NCI-H2196 (cell line): ENCODE results near the gene FANCI.

Source experiments
- DNase-seq: peaks from one replicate; lab custom pipeline; 2025; ENCODE audit not compliant: unreplicated experiment; lab: John Stamatoyannopoulos, UW

Gene FANCI

DNA sequence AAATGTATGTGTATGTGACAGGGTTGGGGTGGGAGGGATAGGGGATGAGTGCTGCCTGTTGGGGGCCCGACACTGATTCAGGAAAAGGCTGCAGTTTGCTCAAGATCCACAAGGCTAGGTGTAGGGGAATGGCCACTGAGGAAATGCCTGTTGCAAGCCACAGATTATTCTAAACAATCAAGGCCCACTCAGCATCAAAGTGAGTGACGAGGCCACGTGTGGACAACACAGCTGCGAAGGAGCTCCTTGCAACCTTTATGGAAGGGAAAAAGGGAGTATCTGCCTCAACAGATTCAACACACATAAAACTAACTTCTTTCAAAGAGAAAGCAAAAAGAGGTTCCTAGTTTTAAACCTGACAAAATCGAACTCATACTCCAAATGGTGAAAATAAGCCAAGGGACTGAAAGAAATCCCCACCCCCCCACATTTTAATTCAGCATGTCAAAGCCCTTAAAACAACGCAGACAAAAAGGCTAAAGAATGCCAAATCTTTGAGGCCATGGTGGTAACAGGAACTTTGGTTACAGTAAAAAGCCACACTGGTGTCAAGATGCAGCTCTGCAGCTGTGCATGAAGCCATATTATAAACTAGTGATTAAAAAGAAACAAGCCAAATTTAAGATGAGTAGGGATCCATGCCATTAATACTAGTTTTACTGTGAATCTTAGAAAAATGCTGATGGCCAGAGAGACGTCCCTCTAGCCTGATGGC, 87.3 kb downstream of the FANCI start:
- no peak for DNase-seq

DNA sequence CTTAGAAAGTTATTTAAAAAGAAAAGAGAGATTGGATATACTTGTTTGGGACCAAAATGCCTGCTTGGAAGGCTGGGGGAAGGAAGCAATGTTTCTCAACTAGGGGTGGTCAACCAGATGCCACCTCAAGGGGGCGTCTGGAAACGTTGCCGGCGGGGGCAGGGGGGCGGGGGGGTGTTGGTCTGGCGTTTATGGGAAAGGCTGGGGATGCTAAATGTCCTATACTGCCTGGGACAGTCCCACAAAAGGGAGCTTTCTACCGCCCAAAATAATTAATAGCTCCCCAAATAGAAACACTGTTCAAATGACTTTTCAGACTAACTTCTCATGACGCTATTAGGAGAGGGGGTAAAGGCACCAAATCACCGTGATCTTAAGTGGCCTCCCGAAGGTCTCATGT, 88.7 kb downstream of the FANCI start:
- DNase-seq = no peak

DNA sequence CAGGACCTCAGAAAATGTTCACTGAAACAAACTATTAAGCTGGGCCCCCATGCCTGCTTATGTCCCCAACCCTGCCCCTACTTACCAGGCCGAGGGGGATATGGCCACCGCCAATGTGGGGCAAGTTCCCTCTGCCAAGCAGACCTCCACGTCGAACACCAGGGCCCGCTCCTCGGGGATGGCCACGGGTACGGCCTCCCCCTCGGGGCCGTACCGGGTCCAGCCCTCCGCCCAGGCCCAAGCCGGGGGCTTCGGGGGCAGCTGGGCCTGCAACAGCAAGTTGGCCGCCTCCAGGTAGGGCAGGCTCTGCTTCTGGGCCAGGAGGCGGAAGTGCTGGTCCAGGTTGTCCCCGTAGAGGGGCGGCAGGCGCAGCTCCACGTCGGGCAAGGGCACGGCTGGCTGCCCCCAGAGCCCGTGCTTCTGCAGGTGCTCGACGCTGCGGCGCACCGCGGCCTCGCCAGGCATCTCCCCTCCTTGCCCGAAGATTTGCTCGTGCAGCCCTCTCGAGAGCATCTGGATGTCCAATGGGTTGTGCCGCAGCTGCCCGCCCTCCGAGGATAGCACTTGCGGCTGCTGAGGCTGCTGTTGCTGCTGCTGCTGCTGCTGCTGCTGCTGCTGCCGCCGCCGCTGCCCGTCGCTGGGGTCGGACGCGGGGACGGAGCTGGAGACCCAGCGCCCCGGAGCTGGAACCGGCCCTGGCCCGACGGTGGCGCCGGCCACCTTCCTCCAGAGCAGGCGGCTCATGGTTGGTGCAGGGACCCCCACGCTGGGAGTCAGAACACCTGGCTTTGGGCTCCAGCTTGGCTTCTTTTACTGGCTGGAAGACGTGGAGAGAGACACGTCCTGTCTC, 89.5 kb downstream of the FANCI start:
- DNase-seq = no peak

DNA sequence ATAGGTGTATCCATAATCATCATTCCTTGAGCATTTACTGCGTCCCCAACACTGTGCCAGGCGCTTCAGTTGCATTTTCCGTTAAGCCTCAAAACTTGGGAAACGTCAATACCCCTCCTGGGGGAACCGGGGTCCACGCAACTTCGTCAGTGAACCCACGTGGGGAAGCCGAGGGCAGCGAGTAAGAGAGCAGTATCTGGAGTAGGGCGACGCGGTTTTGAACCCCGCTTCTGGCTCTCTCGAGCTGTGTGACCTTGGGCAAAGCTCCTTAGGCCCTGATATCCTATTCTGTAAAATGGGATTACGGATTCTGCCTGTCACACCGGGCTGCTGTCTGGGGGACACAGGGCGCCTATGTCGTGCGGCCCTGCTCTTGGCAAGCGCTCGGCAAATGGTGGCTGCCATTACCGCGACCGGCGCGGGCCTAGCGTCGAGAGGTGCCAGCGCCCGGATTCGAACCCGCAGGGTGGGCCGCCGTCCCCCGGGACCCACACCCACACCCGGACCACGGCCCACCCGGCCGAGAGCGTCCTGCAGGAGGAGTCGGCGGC, 90.3 kb downstream of the FANCI start:
- DNase-seq = no peak

DNA sequence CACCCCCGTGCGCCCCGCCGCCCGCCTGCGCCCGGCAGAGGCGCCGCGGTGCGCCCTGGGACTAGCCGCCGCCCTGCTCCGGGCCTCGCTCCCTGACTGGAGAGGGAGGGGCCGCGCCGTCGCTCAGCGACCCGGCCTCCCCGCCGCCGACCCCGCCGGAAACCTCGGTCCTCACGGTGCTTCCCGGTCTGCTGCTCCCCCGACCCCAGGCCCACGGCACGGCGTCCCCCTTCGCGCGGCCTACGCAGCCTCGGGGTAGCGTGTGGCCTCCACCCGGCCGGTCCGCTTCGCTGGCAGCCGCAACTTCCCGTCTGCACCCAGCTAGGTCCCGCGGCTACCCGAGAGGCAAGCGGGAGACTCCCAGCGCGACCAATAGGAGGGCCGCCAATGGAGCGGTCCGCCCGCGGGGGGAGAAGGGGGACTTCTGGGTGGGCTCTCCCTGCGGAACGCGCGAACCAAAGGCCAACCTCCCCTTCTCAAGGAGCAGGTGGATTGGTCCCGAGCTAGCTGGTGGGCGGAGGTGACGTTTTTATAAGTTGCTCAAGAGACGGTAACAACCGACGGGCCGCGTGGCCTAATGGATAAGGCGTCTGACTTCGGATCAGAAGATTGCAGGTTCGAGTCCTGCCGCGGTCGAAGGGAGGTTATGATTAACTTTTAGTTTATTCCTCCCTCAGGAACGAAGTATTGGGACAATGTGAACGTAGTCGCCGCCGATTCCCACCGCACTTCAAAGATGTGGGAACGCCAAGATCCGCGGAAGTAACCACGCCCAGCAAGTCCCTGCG, 90.9 kb downstream of the FANCI start, which contains the start of gene POLG:
Gene POLG, minus strand, starts transcription at position 315 of the 788 bp plus-strand sequence. CDS start 1,070 bp downstream, outside the sequence.
- peak; percentile 91 for DNase-seq

DNA sequence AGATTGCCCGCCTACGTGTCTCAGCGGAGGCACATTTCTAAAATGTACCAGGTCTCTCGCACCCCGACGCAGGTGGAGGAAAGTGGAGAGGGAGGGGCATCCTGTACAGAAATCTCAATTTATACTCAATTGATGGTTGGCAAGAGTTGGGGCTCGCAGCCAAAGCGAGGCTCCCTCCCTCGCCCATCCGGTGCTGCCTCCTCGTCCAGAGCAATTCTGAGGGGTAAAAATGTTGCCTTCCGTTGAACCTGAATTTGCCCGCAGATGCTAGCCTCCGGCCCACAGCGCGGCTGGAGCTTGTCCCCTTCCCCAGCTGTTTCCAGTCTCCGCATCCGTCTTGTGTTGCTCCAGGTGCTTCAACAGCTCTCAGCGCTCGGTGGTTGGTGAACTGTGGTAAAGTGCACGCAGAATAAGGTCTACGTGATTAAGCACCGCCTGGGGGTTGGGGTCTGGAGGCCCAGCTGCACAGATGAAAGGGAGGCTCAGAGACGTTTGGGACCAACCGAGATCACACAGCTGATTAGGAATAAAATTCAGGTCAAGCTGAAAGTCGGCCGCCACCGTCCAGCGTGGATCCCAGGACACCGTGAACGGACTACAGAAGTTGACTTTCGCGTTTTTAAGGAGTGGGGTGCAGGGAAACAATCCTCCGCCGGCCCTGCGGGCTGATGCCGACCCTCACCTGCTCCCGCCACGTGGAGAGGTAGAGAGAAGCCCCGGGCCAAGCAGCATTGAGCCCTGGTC, 91.7 kb downstream of the FANCI start:
- DNase-seq = no peak

DNA sequence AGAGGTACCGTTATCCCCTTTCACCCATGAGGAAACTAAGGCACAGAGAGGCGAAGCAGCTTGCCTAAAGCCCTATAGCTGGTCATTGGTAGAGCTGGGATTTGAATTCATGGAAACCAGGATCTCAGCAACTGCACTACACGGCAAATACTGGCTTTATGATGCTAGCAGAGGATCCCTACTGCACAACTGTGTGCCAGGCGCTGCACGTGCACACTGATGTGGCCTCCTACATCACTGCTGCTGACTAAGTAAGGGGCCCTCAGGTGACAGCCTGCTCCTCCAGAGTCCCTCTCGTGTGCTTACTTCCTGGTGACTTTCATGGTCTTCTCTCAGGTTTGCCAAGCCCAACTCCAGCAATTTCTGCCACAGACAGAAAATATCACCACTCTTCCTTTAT, 94.3 kb downstream of the FANCI start:
- no peak for DNase-seq

DNA sequence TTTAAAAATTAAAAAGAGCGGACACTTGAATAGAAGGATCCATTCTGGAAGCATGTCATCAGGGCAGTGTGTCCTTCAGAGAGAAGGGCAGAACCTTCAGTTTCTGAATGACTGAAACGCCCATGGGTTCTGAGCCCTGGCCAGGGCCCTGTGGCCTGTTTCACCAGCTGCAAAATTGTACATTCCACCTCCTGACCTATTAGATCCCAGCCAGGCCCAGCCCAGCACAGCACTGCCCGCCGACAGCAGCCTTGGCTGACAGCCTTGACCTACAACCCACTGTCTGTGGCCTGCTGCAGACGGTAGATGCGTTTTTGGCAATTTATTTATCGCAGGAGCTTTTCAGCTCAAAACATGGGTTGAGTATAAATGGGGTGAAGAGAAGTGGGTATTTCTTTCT, 96.8 kb downstream of the FANCI start:
- DNase-seq = no peak

DNA sequence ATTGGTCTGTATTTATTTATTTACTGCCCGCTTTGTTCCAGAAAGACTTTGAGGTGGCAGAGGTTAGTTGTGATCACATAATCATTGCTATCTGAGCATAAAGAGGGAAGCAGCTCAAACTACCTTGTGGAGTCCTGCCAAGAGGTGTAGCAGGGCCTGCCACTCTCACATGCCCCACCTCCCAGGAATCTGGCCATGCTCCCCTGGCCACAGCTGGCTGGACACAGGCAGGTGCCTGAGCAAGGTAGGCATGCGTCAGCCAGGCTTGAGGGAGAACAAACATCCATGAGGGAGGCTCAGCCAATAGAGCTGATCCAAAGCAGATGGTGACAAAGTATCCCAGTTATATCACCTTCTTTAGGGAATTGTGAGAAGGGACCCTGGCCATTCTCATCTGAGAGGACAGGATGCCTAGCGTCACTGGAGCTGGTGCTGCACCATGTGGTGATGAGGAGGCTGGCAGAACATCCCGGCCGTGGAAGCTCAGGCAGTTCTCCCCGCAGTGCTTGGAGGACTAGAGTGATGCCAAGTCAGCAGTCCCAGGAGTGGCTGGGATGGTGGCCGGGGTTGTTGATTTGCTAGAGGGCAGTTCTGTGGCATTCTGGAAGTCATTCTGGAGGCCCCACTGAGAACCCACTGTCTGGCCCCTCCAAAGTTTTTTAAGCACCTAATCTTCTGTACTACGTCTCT, 97.7 kb downstream of the FANCI start:
- peak; percentile 74 for DNase-seq

DNA sequence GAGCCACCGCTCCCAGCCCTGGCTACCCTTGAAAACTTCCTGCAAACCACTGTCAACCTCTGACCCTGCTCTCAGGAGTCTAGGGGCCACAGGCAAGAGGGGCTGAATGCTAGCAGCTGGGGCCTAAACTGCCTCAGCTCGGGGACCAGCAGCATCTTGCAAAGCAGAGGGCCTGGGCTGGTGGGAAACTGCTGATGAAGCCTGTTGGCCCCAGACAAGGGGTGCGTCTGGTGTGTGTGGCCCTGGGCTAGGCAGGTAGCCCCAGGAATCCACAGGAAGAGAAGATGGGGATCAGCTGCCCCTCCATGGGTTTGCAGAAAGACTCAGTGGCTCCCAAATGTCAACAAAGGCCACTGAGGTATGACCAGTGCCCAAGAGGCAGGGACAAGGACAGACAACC, 99.1 kb downstream of the FANCI start:
- no peak for DNase-seq

DNA sequence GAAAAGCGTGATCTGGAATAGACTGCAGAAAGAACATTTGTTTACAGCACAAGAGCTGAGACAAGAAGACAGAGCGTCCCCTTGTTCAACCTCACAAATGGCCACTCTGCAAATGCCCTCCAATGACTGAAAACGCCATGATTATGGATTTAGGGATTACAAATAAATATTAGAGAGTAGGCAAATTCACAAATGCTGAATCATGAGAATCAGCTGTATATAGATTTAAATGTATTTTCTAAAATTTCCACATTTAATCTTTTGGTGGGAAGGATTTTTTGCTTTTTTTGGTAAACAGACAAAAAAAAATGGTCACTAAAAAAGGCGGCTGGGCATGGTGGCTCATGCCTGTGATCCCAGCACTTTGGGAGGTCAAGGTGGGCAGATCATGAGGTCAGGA, 101.5 kb downstream of the FANCI start:
- DNase-seq = no peak

DNA sequence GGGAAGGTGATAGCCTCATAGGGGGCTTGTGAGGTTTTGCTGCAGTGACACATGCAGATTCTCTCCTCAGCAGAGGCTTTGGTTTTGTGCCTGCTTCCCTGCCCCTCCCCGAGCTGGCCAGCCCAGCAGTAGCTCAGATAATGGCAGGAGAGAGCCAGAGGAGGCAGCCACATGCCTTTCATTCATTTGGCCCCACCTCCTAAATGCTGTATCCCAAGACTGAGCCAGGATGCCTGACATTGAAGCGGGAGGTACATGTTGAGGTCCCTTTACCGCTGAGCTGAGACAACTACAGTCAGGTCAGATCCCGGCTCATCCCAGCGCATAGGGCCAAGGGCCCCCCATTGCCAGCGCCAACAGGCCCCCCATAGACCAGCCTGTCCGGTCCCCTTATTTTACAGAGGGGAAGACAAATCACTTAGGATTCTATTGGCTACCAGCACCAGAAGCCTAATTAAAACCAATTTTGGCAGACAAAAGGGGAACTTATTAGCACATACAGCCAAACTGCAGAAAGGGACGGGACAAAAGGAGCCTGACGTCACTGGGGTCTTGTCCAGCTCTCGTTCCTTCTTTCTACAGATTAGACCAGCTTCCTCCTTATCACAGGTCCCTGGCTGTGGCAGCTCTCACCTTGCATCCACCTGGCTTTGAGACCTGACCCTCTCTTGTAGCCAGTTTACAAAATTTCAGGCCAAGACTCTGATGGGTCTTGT, 102.9 kb downstream of the FANCI start:
- no peak for DNase-seq

DNA sequence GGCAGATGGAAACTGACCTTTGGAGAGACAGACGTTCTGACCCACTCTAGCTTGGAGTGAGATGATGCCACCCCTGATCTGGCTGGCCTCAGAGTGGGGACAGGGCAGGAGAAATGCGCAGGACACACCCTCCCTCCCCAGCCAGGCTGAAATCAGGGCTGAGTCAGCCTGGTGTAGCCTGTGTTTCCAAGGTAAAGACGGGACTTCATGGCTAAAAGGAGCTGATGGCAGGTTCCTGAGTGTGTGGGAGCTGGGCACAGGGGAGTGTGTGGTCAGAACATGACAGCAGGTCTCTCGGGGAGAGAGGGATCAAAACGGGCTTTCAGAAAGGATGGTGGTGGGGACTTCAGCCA, 105.4 kb downstream of the FANCI start:
- no peak for DNase-seq

DNA sequence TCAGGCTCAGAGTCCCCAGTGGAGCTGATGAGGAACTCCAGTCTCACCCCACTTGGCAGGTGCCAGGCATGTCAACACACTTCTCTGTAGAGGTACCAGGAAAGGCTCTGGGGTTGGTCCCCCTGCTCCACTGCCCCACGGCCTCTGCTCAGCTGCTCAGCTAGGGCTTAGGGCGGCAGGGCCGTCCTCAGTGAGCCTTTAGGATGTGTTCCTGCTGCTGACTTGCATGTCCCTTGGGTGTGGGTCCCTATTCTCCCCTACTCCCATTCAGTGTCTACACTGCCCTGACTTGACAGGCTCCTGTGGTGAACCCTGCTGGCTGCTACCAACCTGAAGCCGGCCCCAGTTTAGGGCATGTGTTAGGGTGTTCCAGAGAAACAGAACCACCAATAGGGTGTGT, 108.7 kb downstream of the FANCI start:
- no peak for DNase-seq

DNA sequence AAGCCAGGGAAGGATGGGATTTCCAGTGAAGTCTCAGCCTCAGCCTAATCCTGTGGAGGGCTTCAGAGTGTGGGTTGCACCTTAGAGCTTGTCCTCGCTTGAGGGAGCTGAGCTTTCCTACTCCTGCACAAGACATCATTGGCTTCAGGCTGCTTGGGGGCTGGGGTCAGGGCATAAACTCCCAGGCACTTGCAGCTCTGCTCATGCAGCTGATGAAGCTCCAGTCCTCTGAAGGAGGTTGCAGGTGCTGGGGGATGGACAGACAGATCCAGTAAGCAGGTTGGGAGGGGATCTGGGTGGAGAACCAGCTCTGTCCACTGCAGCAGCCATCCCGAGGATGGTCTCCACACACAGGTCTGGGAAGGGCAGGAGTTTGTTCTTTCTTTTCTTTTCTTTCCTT, 110.2 kb downstream of the FANCI start:
- DNase-seq = no peak

DNA sequence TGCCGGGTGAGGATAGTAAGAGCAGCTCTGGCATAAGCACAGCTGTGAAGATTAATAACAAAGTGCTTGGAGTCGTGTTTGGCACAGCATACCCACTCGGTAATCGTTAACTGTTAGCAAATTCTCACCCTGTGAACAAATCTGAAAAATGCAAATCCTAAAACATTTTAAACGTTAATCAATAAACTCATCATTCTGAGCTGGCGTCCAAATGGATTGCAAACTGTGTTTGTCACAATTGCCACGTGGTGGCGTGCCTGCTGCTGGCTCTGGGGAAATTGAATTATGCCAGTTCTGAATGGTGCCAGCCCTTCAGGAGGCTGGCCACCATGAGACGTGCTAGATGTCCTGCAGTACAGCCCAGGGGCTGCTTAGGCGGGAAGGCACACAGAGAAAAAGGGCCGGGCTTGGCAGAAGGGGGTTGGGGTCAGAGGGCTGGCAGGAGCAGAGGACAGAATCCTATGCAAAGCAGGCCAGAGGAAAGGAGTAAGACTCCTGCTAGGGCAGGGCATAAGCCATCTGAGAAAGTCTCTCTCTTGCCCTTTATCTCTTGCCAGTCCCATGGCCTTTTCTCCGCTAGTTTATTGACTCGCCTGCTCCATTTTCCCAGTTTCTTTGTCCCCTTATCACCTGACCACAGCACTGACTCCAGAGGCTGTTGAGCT, 113.0 kb downstream of the FANCI start:
- DNase-seq = peak; percentile 50

DNA sequence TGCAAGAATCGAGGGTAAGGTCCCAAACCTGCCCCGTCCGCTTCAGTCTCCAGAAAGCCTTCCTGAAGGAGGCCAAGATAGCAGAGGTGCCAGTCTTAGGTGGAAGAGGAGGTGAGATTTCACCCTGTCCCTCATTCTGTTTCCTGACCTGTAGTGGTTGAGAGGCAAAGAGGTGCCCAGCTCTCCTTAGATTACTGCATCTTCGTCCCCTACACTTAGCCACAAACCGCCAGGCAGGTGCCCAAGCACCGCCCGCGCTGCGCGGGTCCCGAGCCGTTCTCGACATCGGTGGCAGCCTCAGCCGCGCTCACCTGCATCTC, 114.6 kb downstream of the FANCI start:
- no peak for DNase-seq

DNA sequence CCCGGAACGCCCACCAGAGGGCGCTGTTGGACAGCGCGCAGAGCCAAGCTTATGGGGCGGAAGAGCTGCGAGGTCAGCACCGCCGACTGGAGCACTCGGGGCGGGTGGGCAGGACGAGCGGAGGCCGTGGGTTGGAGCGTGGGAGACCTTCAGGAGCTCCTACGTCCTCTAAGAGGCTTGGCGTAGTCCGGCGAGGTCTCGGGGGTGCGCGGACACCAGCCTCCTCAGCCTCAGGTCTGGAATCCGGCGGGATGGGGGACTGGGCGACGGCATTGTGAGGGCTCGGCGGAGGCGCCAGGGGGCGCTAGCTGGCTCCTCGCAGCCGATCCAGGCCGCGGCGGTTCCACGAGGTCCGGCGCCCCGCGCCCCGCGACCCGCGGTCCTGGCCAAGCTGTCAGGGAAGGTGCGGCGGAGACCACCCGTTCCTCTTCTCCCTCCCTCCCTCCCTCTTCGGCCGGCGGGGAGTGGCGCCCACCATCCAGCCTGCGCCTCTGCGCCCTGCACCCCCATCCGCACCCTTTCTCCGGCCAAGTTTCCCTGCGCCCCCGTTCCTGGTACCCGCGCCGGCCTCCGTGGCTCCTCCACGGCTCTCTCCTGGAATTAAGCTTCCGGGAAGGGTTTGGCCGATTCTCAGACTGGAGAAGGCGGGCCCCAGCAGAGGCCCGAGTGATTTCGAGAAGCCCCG, 115.1 kb downstream of the FANCI start:
- peak; percentile 65 for DNase-seq
